Measurements from ENCODE around the gene CHFR.
"Not testable (repeated sequence)": the region's sequence is repeated elsewhere in the genome, so short reads cannot be mapped to it uniquely, and the experiment has no call there.

The CHFR gene

DNA sequence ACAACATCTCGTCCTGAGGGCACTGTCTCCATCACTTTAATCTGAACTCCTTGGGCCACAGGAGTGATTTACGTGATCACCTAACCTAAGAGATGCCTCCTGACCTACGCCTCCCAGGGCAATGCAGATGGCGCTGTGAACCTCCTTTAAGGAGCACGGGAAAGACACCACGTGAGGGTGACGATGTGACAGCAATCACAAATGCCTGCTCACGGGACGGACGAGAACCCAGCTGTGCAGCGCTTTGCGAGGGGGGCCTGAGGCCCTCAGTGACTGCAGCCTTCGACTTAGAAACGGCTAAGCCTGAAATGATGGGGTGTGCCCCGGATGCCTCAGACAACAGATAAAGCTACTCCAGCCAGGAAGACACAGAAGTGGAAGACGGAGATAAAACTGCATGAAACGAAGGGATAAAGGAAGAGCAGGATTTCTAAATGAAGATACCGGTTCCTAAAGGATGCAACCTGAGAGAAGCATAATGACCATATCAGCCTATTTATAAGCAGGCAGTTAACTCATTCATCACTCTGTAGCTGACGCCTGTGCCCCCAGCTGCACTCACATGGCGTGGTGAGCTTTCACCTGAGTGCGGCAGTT, 44.9 kb downstream of the CHFR start:
- no peak for DNase-seq (ENCODE audit: insufficient read length, low spot score)

DNA sequence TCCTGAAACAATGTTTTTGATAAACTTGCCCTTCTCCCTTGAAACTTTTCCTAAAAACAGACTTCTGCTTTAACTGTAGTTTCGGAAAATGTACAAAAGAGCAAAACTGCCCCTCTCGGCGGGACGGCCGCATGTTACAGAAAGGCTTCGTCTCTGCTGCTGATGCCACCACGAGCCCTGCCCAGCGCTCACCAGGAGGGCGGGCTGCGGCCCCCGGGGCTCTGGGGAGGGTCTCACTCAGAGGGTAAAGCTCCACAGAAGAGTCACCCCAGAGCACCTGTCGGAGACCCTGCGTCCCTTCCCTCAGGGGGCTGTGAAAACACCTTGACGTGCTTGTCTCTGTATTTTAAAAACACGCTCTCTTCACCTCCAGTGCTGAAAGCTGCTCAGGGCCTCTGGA, 46.3 kb downstream of the CHFR start:
- DNase-seq (ENCODE audit: insufficient read length, low spot score) (no peak), FAIRE-seq (no peak)

More for the DNA sequence above, 44.9 kb downstream of the CHFR start:
- FAIRE-seq = no peak

DNA sequence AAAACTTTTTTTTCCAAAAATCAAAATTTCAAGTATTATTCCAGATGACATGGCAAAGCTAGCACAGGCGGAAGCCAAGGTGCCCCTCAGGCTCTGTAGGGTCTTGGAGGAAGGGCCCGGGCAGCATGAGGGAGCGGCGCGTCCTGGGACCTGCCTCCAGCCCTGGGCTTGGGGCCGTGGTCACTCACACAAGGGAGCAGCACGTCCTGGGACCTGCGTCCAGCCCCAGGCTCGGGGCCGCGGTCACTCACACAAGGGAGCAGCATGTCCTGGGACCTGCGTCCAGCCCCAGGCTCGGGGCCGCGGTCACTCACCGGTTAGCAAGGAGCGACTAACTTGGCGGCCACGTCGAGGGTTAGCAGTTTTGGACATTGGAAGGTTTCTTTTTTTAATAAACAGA, 46.9 kb downstream of the CHFR start:
- DNase-seq (ENCODE audit: insufficient read length, low spot score) (no peak), FAIRE-seq (no peak)

DNA sequence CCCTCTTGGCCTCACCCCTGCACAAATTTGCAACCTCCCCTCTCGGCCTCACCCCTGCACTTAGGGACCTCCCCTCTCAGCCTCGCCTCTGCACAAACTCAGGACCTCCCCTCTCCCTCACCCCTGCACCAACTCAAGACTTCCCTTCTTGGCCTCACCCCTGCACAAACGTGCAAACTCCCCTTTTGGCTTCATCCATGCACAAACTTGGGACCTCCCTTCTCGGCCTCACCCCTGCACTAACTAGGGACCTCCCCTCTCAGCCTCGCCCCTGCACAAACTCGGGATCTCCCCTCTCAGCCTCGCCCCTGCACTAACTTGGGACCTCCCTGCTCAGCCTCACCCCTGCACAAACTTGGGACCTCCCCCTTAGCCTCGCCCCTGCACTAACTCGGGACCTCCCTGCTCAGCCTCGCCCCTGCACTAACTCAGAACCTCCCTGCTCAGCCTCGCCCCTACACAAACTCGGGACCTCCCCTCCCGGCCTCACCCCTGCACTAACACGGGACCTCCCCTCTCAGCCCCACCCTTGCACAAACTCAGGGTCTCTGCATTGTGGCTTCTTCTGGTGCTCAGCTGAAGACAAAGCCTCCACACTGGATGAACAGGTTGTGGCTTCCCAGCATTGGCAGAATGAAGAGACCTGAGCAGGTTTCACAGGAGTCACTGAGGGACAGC, 47.7 kb downstream of the CHFR start:
- DNase-seq (ENCODE audit: insufficient read length, low spot score) = no peak
- no peak for FAIRE-seq

DNA sequence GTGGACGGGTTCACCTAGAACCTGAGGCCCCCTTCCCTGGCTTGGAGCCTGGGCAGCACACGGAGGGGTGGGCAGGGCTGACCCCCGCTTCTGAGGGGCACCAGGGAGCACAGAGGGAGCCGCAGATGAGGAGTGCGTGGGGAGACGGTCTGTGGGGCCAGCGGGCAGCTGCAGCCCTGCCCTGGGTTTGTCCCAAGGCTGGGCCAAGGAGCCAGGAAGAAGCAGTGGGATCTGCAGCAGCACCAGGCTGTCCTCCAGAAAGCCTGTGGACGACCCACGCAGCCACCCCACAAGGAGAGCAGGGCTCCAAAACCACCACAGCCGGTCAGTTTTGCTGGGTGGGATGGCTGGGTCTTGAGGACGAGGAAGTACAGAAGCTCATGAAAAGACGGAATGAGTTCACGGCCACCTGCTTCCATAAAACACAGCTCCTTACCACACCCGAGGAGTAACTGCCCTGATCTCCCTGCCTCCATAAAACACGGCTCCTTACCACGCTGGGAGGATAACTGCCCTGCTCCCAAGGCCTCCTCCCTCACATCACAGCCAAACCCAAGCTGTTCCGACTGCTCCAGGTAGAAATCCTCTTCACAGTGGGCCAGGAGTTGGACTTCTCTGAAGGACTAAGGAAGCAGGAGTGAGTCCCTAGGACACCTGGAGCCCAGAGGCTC, 48.9 kb downstream of the CHFR start:
- FAIRE-seq (no peak), DNase-seq (ENCODE audit: insufficient read length, low spot score) (no peak)

DNA sequence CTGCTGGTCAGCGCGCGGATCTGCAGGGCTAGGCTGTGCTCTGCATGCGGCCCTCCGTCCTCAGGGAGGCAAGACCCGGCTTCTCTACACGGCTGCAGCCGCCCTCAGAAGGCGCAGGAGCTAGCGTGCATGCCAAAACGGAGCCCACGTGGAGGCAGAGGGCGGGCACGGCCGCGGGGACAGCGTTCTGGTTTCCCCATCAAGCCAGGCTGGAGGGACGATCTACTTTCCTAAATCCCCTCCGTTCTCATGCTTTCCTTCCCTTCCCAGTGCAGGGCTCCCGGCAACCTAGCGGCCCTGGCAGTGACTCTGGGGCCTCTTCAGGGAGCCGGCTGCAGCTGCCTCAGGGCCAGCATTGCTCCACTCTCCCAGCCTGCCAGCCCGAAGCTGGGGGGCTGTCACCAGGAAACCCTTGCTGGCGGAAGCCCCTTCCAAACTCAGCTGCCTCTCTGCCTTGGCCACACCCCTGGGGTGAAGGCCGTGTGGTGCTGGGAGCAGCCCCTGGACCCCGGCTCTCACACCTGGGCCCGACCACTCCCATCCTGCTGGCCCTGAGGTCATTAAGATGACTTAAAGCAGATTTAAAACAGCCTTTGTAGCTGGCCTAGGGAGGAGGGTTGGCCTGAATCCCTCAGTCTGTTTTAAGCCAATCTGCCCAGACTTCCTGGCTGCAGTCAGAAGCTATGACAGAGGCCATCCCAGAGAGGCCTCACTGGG, 49.6 kb downstream of the CHFR start:
- DNase-seq (ENCODE audit: insufficient read length, low spot score) = no peak
- FAIRE-seq = no peak

DNA sequence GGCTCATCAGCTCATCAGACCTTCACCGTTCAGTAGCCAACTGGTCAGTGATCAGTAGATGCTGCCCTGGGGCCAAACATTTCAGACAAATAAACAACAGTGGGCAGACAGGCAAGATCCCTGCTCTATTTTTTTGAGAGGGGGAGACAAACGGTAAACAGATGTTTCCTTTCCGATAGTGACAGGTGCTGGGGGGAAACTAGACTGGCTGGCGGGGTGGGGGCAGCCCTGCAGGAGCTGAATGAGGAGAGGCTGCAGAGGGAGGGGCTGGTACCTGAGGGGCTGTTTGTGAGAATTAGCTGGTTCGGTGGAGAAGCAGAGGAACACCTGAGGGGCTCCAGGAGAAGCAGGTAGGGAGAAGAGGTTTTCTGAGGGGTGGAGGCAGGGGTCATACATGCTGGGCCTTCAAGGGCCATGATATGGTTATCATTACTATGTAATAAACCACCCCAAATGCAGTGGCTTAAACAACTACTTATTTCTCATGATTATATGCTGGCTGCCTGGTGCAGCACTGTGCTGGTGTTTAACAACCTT, 50.5 kb downstream of the CHFR start:
- FAIRE-seq (no peak), DNase-seq (ENCODE audit: insufficient read length, low spot score) (no peak)

DNA sequence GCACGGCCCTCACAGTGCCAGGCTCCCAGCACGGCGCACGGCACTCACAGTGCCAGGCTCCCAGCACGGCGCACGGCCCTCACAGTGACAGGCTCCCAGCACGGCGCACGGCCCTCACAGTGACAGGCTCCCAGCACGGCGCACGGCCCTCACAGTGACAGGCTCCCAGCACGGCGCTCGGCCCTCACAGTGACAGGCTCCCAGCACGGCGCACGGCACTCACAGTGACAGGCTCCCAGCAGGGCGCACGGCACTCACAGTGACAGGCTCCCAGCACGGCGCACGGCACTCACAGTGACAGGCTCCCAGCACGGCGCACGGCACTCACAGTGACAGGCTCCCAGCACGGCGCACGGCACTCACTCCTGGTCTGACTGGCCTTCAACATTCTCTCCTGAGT, 51.2 kb downstream of the CHFR start:
- not testable (repeated sequence) for DNase-seq (ENCODE audit: insufficient read length, low spot score); FAIRE-seq

DNA sequence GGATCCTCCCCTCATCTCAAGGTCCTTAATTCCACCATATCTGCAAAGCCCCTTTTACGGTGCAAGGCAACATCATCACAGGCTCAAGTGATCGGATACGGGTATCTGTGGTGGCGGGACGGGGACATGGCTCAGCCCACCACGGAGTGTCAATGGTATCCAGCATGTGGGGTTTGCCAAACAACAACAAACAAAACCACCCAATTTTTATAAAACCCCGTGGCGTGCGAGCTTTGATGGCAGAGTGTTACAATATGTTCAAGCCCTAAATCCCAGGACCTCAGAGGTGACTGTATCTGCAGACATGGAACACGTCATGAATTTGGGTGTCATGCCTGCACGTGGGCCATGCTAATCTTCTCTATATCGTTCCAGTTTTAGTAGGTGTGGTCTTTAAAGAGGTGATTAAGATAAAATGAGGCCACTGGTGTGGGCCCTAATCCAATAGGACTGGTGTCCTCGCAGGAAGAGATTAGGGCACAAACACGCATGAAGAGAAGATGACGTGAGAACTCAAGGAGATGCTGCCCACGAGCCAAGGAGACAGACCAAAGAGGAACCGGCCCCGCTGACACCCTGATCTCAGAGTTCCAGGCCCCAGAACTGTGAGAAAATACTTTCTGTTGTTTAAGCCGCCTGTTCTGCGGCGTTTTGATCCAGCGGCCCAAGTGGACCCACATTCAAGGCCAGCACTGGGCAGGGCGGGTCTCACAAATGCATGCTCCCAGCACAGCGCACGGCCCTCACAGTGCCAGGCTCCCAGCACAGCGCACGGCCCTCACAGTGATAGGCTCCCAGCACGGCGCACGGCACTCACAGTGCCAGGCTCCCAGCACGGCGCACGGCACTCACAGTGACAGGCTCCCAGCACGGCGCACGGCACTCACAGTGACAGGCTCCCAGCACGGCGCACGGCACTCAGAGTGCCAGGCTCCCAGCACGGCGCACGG, 52.1 kb downstream of the CHFR start:
- FAIRE-seq = no peak
- DNase-seq (ENCODE audit: insufficient read length, low spot score) = no peak

DNA sequence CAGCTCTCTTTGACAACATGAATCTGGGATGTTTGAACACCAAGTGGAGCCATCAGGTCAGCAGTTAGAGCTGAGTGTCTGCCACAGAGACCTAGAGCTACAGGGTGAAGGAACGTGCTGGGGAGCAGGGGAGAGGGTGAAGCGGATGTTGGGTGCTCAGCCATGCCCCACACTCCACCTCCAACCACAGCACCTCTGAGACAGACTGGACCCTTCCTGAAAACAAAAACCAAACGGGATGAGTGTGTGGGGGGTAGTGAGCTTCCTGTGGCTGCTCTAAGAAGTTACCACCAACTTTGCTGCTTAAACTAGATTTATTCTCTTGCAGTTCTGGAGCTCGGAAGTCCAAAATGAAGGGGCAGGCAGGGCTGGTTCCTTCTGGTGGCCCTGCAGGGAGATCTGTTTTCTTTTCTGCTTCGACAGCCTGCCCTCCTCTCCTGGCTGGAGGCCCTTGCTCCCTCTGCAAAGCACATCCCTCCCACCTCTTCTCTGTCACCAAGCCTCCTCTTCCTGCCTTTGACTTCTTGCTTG, 53.2 kb downstream of the CHFR start:
- DNase-seq (ENCODE audit: insufficient read length, low spot score) (no peak), FAIRE-seq (no peak)

DNA sequence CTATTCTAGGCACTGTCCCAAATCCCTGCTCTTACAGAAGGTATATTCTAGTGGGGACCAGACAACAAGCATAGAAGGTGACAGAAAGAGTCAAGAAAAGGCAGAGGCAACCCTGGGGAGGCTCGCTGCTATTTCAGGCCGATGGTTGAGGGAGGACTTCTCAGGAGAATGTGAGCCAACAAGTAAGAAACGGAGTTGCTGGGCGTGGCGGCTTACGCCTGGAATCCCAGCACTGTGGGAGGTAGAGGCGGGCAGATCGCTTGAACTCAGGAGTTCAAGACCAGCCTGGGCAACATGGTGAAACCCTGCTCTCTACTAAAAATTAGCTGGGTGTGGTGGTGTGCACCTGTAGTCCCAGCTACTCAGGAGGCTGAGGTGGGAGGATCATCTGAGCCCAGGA, 54.1 kb downstream of the CHFR start:
- no peak for FAIRE-seq
- no peak for DNase-seq (ENCODE audit: insufficient read length, low spot score)

DNA sequence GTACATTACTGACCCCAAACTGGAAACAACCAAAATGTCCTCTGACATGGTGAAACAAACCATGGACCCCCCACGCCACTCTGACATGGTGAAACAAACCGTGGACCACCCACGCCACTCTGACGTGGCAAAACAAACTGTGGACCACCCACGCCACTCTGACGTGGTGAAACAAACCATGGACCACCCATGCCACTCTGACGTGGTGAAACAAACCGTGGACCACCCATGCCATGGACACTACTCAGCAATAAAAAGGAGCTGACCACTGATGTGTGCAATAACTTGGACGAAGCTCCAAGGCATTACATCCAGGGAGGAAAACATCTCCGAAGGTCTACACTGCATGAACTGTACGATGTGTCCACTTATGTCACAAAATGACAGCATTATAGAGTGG, 55.6 kb downstream of the CHFR start:
- FAIRE-seq = no peak
- no peak for DNase-seq (ENCODE audit: insufficient read length, low spot score)

DNA sequence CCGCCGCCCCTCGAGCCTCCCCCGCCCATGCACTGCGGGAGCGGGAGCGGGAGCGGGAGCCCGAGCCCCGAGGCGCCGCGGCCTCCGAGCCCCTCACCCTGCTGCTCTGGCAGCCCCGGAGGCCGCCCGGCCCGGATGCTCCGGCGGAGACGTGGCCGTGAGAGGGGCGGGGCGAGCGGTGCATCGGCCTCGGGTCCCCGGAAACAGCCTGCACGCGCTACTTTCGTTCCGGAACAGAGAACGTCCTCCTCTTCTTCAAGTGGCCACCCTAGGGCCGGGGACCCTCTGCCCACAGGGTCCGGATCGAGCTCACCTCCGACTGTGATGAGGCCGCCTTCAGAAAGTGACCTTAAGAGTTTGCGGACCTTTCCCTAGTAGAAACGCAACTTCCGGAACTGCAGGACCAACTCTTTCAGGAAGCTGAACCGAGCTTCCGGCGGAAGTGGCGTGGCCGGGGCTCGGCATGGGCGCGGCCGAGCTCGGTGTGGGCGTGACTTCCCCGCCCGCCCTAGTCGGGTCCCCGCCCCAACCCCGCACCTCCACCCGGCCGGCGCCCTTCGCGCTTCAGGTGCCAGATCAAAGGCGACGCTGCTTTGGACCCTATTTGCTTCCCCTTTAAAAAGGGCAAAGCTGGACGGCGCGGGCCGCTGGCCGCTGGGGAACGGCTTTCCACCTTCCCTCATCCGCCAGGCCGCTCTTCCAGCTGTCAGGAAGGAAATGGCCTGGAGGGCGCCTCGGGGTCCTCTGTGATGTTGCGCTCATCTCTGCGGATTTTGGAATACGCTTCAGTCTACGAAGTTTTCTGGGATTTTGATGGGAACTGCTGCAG, 58.5 kb downstream of the CHFR start, which contains the start of gene GOLGA3:
TSS of gene GOLGA3 (minus strand) at position 164 of the 829 bp plus-strand sequence. CDS start 6,741 bp downstream, outside the sequence.
- peak; percentile 77 for FAIRE-seq
- peak; percentile 97 for DNase-seq (ENCODE audit: insufficient read length, low spot score)

DNA sequence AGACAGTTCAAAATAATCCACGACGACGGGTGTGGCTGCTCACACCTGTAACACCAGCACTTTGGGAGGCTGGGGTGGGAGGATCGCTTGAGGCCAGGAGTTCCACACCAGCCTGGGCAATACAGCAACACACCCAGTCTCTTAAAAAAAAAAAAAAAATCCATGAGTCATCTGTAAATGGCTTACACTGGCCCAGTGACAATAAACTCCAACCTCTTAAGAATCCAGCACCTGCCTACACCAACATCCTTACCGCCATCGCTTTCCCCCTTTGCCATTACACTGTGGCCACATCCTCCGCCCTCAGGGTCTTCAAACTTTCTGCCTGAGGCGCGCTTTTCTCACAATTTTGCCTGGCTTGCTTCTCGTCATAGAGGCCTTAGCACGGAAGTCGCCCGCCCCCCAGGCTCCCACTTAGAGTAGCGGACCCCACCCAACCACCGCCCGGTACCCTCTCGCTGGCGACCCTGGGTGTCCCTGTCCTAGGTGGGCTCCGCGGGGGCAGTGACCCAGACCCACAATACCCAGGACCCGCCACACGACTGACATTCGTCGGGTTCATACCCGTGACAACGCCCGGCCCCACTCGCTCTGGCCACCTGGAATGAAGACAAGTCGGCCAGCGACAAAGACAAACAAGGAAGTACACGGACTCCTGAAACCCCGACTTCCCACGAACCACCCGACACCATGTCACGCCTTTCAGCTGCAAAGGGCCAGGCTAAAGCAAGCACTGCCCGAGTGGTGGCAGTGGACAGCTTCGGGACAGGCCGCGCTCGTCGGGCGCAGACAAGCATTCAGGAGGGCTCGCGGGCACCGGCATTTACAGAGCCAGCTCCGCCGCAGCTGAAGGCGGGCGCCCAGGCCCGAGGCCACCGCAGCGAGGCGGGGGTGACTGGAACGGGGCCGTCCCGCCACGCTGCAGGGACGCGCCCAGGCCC, 59.4 kb downstream of the CHFR start:
- FAIRE-seq (no peak), DNase-seq (ENCODE audit: insufficient read length, low spot score) (peak; percentile 37)

DNA sequence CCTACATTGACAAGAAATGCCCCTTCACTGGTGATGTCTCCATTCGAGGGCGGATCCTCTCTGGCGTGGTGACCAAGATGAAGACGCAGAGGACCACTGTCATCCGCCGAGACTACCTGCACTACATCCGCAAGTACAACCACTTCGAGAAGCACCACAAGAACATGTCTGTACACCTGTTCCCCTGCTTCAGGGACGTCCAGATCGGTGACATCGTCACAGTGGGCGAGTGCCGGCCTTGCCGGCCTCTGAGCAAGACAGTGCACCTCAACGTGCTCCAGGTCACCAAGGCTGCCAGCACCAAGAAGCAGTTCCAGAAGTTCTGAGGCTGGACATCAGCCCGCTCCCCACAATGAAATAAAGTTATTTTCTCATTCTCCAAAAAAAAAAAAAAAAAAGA, 61.5 kb downstream of the CHFR start:
- no peak for FAIRE-seq
- DNase-seq (ENCODE audit: insufficient read length, low spot score) = no peak

DNA sequence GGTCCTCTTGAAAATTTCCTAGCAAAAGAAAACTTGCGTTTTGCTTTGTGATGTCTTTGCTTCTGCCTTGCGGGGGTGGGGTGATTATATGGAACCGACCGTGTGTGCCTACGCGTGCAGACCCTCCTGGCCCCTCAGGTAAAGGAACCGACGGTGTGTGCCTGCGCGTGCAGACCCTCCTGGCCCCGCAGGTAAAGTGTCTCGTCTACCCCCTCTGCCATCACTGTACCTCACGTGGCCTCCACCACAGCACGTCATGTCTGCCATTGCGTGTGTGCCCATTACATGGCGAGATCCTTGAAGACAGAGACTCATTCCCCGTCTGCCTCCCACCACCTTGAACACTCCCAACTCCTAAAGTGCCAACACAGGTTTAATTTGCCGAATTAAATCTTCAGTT, 62.3 kb downstream of the CHFR start:
- DNase-seq (ENCODE audit: insufficient read length, low spot score) (no peak), FAIRE-seq (no peak)

DNA sequence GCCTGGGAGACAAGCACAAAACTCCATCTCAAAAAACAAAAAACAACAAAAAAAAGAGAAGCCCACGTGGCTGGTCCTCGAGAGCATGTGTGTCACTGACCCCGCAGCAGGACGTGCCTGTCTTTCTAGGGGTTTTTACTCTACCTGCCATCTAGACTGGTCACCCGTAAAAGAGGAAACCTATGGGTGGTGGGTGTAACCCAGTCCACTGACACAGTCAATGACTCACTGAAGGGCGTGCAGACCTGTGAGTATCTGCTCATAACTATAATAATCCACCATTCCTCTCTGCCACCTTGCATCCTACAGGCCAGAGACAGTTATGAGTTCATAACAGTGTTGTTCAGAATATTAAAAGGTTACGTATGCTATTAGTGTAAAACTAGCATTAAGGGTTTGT, 63.4 kb downstream of the CHFR start:
- DNase-seq (ENCODE audit: insufficient read length, low spot score) (no peak), FAIRE-seq (no peak)

DNA sequence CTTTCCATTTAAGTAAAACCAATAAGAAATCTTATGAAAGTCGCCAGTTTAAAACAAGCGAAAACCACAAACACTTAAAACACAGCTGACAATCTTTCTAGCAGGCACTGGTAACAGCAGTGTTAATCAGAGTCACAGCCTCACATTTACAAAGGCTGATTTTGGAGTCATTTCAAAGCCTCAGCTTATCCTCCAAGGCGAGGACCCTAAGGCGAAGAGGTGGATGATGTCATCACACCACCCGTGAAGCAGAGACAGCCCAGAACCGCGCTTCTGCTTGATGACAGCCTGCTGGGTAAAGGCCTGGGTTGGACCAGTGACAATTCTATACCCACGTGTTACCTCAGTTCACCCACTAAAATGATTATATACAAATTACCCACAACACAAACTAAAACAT, 68.8 kb downstream of the CHFR start:
- DNase-seq (ENCODE audit: insufficient read length, low spot score) (no peak), FAIRE-seq (no peak)

Data from HTR-8/SVneo (cell line).